ENCODE data around the gene PPIP5K2. TPM values are rescaled to one million over a fixed set of nuclear protein-coding genes. Genes with fewer than 3 reads are reported as not detected.
A peak's percentile ranks its signal among the peaks of the same experiment; 100 is the strongest.

PPIP5K2 gene
- polyA plus RNA-seq, 1 donor from 2014 or later: 153 TPM

DNA sequence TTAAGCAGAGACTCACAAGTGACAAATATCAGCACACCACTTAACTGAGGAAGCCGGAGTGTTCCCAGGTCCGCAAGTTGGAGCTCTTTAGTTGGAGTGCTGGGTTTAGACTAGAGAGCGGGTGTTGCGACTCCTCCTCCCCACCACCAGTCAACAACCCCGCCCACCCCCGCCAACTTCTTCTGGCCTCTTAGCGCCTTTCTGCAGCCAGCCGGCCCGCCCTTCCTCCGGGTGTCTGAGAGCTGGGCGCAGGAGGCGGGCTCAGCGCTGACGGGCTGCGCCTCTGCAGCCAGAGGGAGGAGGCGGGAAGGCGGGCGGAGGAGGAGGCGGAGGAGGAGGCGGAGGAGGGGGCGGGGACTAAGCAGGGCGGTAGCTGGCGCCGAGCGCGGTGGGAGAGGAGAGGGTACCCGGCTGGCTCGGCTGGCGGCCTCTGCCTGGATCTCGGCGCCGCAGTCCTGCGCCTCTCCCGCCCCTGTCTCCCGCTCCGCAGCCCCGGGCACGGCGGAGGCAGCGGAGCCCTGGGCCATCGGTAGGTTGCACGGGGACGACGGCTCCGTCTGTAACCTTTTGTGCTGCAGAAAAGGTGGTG is 138.4 kb downstream of the PPIP5K2 start, which contains the start of gene MACIR:
Gene MACIR, plus strand, starts transcription at position 396 of the 589 bp plus-strand sequence. CDS start 17,157 bp downstream, outside the sequence.
- peak within 1 kb of the TSS; percentile 91 for H3K4me3 ChIP-seq (ENCODE audit: low read length)
- H3K9me2 ChIP-seq (ENCODE audit: insufficient read depth, low read length): no peaks in the 10 kb centered on the region
- no peaks in the 10 kb centered on the region for H3F3A ChIP-seq (ENCODE audit: insufficient read depth, low read length, poor library complexity, severe bottlenecking)
- H3K79me2 ChIP-seq (replicated peaks; ENCODE audit: insufficient read depth, low read length): peaks cover 35% of the 10 kb centered on the region
- H3K36me3 ChIP-seq (ENCODE audit: insufficient read depth, low read length): no peaks in the 10 kb centered on the region
- H3K27ac ChIP-seq (ENCODE audit: low read length): peak within 1 kb of the TSS; percentile 90
- no peaks in the 10 kb centered on the region for H3K9me3 ChIP-seq (ENCODE audit: low read length)
- H3K9ac ChIP-seq (ENCODE audit: low read length): peak within 1 kb of the TSS; percentile 93
- no peaks in the 10 kb centered on the region for H4K20me1 ChIP-seq (ENCODE audit: insufficient read depth)
- TF ChIP-seq, protein P1, sequence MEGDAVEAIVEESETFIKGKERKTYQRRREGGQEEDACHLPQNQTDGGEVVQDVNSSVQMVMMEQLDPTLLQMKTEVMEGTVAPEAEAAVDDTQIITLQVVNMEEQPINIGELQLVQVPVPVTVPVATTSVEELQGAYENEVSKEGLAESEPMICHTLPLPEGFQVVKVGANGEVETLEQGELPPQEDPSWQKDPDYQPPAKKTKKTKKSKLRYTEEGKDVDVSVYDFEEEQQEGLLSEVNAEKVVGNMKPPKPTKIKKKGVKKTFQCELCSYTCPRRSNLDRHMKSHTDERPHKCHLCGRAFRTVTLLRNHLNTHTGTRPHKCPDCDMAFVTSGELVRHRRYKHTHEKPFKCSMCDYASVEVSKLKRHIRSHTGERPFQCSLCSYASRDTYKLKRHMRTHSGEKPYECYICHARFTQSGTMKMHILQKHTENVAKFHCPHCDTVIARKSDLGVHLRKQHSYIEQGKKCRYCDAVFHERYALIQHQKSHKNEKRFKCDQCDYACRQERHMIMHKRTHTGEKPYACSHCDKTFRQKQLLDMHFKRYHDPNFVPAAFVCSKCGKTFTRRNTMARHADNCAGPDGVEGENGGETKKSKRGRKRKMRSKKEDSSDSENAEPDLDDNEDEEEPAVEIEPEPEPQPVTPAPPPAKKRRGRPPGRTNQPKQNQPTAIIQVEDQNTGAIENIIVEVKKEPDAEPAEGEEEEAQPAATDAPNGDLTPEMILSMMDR (IDR thresholded peaks at IDR 0.05; ENCODE audit: poor library complexity, severe bottlenecking): no peak
- TF ChIP-seq MXI1 (conservative IDR thresholded peaks at IDR 0.05; ENCODE audit: poor library complexity, severe bottlenecking) (no peak), RAD21 (conservative IDR thresholded peaks at IDR 0.05) (no peak), EP300 (conservative IDR thresholded peaks at IDR 0.05; ENCODE audit: poor library complexity, severe bottlenecking) (no peak), TAF1 (IDR thresholded peaks at IDR 0.05; ENCODE audit: low read depth) (peak; percentile 88), EZH2 (IDR thresholded peaks at IDR 0.05; ENCODE audit: borderline replicate concordance, insufficient read depth, low read length, poor library complexity, severe bottlenecking) (no peak), POLR2AphosphoS5 (IDR thresholded peaks at IDR 0.05) (peak; percentile 94), SMC3 (conservative IDR thresholded peaks at IDR 0.05; ENCODE audit: poor library complexity) (no peak)
- TF ChIP-seq, protein P2, sequence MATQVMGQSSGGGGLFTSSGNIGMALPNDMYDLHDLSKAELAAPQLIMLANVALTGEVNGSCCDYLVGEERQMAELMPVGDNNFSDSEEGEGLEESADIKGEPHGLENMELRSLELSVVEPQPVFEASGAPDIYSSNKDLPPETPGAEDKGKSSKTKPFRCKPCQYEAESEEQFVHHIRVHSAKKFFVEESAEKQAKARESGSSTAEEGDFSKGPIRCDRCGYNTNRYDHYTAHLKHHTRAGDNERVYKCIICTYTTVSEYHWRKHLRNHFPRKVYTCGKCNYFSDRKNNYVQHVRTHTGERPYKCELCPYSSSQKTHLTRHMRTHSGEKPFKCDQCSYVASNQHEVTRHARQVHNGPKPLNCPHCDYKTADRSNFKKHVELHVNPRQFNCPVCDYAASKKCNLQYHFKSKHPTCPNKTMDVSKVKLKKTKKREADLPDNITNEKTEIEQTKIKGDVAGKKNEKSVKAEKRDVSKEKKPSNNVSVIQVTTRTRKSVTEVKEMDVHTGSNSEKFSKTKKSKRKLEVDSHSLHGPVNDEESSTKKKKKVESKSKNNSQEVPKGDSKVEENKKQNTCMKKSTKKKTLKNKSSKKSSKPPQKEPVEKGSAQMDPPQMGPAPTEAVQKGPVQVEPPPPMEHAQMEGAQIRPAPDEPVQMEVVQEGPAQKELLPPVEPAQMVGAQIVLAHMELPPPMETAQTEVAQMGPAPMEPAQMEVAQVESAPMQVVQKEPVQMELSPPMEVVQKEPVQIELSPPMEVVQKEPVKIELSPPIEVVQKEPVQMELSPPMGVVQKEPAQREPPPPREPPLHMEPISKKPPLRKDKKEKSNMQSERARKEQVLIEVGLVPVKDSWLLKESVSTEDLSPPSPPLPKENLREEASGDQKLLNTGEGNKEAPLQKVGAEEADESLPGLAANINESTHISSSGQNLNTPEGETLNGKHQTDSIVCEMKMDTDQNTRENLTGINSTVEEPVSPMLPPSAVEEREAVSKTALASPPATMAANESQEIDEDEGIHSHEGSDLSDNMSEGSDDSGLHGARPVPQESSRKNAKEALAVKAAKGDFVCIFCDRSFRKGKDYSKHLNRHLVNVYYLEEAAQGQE (IDR thresholded peaks at IDR 0.05; ENCODE audit: borderline replicate concordance): peak; percentile 84
- peak within 1 kb of the TSS; percentile 65 for H2AFZ ChIP-seq (ENCODE audit: low read depth, low read length)
- H3K27me3 ChIP-seq (ENCODE audit: insufficient read depth, low read depth, low read length): no peaks in the 10 kb centered on the region
- peak within 1 kb of the TSS; percentile 85 for H3K4me2 ChIP-seq (ENCODE audit: low read length)

DNA sequence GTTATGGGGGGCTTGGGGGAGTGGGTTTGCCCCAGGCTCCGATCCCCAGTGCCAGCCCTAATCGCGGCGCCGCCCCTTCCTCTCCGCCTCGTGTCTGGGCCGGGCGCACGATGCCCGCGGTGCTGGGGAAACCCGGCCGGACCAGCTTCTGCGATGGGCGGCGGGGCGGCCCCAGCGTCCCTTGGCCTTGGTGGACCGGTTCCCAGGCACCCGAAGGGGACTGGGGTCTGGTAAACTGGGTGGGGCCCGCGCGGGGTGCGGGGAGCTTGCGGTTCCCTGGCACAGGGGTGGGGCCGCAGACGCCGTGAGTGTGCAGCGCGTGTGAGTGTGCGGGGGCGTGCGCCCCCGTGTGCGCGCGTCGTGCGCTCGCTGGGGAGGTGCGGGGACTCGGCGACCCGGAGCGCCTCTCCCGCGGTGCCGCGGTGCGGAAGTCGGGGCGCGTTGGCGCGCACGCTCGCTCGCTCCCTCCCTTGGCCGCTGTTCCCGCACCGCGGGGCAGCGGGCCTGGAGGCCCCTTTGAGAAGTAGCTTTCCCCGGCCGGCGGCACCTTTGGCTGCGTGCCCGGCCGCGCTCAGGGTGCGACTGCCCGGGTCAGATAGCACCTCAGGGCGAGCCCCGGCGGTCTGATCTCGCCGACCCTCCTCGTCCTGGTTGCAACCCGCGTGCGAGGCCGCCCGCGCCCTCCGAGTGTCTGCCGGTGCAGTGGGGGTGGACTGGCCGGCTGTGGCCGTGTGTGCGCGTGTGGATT is 139.0 kb downstream of the PPIP5K2 start:
- H3K4me3 ChIP-seq (ENCODE audit: low read length): peak overlapping the region; percentile 91
- no peaks in the 10 kb centered on the region for H3K36me3 ChIP-seq (ENCODE audit: insufficient read depth, low read length)
- no peaks in the 10 kb centered on the region for H3F3A ChIP-seq (ENCODE audit: insufficient read depth, low read length, poor library complexity, severe bottlenecking)
- H4K20me1 ChIP-seq (ENCODE audit: insufficient read depth): no peaks in the 10 kb centered on the region
- no peaks in the 10 kb centered on the region for H3K9me2 ChIP-seq (ENCODE audit: insufficient read depth, low read length)
- TF ChIP-seq SMC3 (conservative IDR thresholded peaks at IDR 0.05; ENCODE audit: poor library complexity): peak; percentile 39
- TF ChIP-seq, protein P1 (IDR thresholded peaks at IDR 0.05; ENCODE audit: poor library complexity, severe bottlenecking): no peak
- TF ChIP-seq EP300 (conservative IDR thresholded peaks at IDR 0.05; ENCODE audit: poor library complexity, severe bottlenecking): no peak
- no peak for TF ChIP-seq EZH2 (IDR thresholded peaks at IDR 0.05; ENCODE audit: borderline replicate concordance, insufficient read depth, low read length, poor library complexity, severe bottlenecking)
- peak; percentile 17 for TF ChIP-seq POLR2AphosphoS5 (IDR thresholded peaks at IDR 0.05)
- peak; percentile 22 for TF ChIP-seq TAF1 (IDR thresholded peaks at IDR 0.05; ENCODE audit: low read depth)
- TF ChIP-seq, protein P2 (IDR thresholded peaks at IDR 0.05; ENCODE audit: borderline replicate concordance): peak; percentile 59
- TF ChIP-seq MXI1 (conservative IDR thresholded peaks at IDR 0.05; ENCODE audit: poor library complexity, severe bottlenecking): peak; percentile 87
- no peak for TF ChIP-seq RAD21 (conservative IDR thresholded peaks at IDR 0.05)
- no peaks in the 10 kb centered on the region for H3K27me3 ChIP-seq (ENCODE audit: insufficient read depth, low read depth, low read length)
- H3K4me2 ChIP-seq (ENCODE audit: low read length): peak overlapping the region; percentile 85
- peak overlapping the region; percentile 90 for H3K27ac ChIP-seq (ENCODE audit: low read length)
- H3K79me2 ChIP-seq (replicated peaks; ENCODE audit: insufficient read depth, low read length): peaks cover 42% of the 10 kb centered on the region
- H3K9ac ChIP-seq (ENCODE audit: low read length): peak overlapping the region; percentile 93
- peak overlapping the region; percentile 65 for H2AFZ ChIP-seq (ENCODE audit: low read depth, low read length)
- no peaks in the 10 kb centered on the region for H3K9me3 ChIP-seq (ENCODE audit: low read length)
